Activated T-cell treated with anti-CD3 and anti-CD28 coated beads, Interleukin-2, amount 50 U/mL, for 24 hours (primary cell): Measurements from ENCODE around the gene SYTL1.

ENCODE experiments used
- DNase-seq: peaks from one replicate; pipeline ENCODE4 v3.0.0-alpha.2; 2020
- H3K27ac Mint-ChIP-seq: 2 replicates; pipeline ENCODE4 v1.8.0; 2020; ENCODE audit warnings: mild to moderate bottlenecking, mixed read lengths
- H3K27me3 Mint-ChIP-seq: 2 replicates; pipeline ENCODE4 v1.8.0; 2020; ENCODE audit warnings: mixed read lengths
- H3K36me3 Mint-ChIP-seq: 2 replicates; pipeline ENCODE4 v1.8.0; 2020; ENCODE audit warnings: low read depth, mixed read lengths
- H3K4me1 Mint-ChIP-seq: 2 replicates; pipeline ENCODE4 v1.8.0; 2020; ENCODE audit warnings: low read depth, mixed read lengths
- H3K4me3 Mint-ChIP-seq: 2 replicates; pipeline ENCODE4 v1.8.0; 2020; ENCODE audit warnings: mild to moderate bottlenecking, moderate library complexity, mixed read lengths
- H3K9me3 Mint-ChIP-seq: 2 replicates; pipeline ENCODE4 v1.8.0; 2020; ENCODE audit warnings: mixed read lengths

SYTL1 gene

DNA sequence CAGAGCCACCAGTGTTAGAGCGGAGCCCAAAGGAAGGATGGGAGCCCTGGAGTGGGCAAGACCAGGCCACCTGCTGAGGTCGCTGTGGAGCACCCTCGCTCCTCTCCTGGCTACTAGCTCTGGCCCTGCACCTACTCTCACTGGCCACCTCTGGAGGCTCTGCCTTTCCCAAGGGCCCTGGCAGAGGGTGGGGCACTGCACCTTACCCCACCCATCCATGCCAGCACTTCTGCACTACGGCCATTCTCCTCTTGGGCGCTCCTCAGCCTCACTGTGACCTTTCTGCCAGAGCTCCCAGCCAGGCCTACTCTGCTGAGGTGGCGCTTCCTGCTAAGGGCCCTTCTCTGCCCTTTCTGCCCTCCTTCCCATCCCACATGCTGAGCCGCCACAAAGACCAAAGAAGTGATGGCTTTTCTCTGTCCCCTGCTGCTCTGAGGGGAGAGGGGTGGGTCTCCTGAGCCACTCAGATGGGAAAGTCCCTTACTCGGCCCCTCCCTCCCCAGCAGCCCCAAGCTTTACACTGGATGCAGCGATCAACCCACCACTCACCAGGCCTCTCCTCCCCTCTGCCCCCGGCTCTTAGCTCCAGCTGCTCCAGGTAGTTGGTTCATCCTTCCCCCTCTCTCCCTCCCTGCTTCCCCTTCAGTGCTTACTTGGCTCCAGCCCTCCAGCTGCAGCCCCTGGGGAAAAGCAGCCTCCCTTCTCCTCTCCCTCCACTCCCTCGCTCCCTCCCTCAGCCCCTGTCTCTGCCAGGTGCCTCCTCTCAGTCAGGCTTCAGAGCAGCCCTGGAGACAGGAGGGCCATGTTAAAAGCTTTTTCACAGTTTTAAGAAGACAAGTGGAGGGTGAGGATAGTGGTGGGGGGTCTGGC is 34.7 kb upstream of the SYTL1 start:
- Mint-ChIP-seq H3K27ac (peak overlapping the region; percentile 29), H3K36me3 (peaks cover 9% of the 10 kb centered on the region), H3K4me1 (no peaks in the 10 kb centered on the region), H3K27me3 (no peaks in the 10 kb centered on the region), H3K9me3 (no peaks in the 10 kb centered on the region), H3K4me3 (no peak overlapping the region)
- no peak for DNase-seq

DNA sequence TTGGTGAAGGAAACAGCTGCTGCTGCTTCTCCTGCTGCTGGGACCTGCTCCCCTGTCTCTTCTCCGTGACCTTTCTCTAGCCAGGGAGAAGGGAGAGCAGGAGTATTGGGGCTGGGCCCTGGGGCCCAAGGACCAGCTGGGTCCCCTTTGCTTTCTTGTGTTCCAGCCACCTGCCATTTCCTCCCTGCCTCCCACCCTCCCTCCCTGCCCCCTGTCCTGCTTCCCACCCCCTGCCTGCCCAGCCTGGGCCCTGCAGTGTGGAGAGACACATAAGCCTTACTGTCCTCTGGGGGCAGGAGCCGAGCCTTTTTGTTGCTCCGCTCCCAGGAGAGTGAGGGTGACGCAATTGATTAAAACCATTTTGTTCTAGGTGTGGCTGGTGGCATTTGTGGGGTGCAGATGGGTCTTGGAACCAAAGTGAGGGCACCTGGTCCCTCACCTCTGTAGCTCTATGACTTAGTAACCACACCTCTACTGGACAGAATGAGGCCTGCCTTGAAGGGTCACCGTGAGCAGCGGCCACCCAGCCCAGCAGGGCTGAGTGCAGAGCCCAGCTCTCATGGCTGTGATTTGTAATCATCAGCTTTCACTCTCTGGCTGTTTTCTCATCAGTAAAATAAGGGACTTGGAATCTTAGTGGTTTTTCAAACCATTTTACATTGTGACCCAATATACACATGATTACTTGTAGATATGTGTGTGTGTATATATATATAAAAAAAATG is 33.8 kb upstream of the SYTL1 start:
- no peak for DNase-seq
- Mint-ChIP-seq H3K36me3 (peaks cover 5% of the 10 kb centered on the region), H3K27ac (no peak overlapping the region), H3K4me3 (no peak overlapping the region), H3K4me1 (no peaks in the 10 kb centered on the region), H3K27me3 (no peaks in the 10 kb centered on the region), H3K9me3 (no peaks in the 10 kb centered on the region)

DNA sequence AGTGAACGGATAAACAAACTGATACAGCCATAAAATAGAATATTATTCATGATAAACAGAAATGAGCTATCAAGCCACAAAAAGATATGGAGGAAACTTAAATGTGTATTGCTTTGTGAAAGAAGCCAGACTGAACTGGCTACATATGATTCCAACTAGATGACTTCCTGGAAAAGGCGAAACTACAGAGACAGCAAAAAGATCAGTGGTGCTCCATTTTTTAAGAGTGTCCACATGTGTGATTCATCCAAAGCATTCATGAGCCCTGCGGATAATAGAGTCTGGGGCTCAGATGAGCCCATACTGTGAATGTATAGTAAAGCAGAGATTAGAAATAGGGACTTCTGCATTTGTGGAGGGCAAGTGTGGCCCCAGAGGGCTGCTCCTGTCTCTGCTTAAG is 27.7 kb upstream of the SYTL1 start:
- no peaks in the 10 kb centered on the region for H3K9me3 Mint-ChIP-seq
- no peaks in the 10 kb centered on the region for H3K4me1 Mint-ChIP-seq
- H3K4me3 Mint-ChIP-seq: no peak overlapping the region
- no peaks in the 10 kb centered on the region for H3K36me3 Mint-ChIP-seq
- H3K27ac Mint-ChIP-seq: no peak overlapping the region
- no peak for DNase-seq
- no peaks in the 10 kb centered on the region for H3K27me3 Mint-ChIP-seq

DNA sequence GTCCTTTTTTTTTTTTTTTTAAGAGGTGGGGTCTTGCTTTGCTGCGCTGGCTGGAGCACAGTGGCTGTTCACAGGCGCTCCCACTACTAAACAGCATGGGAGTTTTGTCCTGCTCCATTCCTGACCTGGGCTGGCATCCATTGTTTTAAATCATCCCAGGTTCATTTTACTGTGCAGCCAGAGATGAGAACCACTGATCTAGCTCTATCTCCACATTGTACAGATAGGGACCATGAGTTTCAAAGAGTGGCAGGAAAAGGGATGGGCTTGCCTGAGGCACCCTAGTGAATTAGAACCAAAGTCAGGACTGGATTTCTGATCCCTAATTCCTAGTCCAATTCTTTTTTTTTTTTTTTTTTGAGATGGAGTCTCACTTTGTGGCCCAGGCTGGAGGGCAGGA is 27.1 kb upstream of the SYTL1 start:
- Mint-ChIP-seq H3K27ac (no peak overlapping the region), H3K4me1 (no peaks in the 10 kb centered on the region), H3K9me3 (no peaks in the 10 kb centered on the region), H3K36me3 (no peaks in the 10 kb centered on the region), H3K4me3 (no peak overlapping the region), H3K27me3 (no peaks in the 10 kb centered on the region)
- no peak for DNase-seq

DNA sequence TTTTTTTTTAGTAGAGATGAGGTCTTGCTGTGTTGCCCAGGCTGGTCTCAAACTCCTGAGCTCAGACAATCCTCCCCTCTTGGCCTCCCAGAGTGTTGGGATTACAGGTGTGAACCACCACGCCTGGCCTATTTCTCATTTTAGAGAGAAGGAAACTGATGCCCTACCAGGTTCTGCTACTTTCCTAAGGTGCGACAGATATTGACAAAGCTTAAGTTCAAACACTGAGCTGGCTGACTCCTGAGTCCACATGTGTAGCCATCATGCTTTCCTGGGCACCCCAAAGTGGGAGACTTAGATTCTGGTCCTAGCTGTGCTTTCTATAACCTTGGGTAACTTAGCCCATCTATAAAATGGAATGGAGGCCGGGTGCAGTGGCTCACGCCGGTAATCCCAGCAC is 25.0 kb upstream of the SYTL1 start:
- Mint-ChIP-seq H3K4me3 (no peak overlapping the region), H3K27ac (no peak overlapping the region), H3K9me3 (no peaks in the 10 kb centered on the region), H3K4me1 (peaks cover 6% of the 10 kb centered on the region), H3K27me3 (no peaks in the 10 kb centered on the region), H3K36me3 (no peaks in the 10 kb centered on the region)
- no peak for DNase-seq

DNA sequence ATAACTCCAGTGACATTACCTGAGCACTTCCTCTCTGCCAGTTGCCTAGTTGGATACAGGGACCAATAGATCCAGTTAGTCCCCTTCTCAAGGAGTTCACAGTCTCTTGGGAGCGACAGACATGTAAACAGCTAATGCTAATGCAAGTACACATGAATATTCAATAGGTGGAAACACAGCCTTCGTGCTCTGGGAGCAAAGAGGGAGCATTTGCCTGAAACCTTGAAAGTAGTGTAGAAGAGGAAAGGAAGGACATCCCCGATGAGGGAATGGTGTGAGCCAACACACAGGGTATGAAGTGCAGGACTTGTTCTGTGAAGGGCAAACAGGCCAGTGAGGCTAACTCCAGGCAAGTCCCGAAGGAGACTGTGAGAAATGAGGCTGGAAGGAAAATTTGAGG is 23.7 kb upstream of the SYTL1 start:
- no peaks in the 10 kb centered on the region for H3K9me3 Mint-ChIP-seq
- DNase-seq: no peak
- peaks cover 10% of the 10 kb centered on the region for H3K36me3 Mint-ChIP-seq
- H3K27ac Mint-ChIP-seq: no peak overlapping the region
- H3K4me3 Mint-ChIP-seq: no peak overlapping the region
- H3K27me3 Mint-ChIP-seq: no peaks in the 10 kb centered on the region
- peaks cover 7% of the 10 kb centered on the region for H3K4me1 Mint-ChIP-seq

DNA sequence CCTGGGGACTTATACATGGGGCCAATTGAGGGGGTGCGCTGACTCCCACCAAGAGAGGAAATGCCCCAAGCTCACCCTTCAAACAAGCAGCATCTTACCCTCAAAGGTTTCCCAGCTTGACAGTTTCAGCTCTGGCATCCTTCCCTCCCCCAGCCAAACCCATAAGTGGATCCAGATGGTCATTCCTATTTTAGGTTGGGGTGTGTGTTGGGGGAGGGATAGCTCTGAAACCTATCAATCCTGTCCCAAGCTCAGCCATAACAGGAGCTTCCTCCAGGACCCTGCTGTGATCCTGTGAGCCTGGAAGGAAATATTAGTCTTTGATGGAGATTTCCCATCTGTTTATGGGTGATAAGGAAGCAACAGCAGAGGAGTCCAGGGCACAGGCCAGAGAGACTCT is 23.2 kb upstream of the SYTL1 start:
- Mint-ChIP-seq H3K4me1 (peaks cover 12% of the 10 kb centered on the region), H3K36me3 (peaks cover 15% of the 10 kb centered on the region), H3K4me3 (no peak overlapping the region), H3K27me3 (no peaks in the 10 kb centered on the region), H3K9me3 (no peaks in the 10 kb centered on the region), H3K27ac (no peak overlapping the region)
- DNase-seq: no peak

DNA sequence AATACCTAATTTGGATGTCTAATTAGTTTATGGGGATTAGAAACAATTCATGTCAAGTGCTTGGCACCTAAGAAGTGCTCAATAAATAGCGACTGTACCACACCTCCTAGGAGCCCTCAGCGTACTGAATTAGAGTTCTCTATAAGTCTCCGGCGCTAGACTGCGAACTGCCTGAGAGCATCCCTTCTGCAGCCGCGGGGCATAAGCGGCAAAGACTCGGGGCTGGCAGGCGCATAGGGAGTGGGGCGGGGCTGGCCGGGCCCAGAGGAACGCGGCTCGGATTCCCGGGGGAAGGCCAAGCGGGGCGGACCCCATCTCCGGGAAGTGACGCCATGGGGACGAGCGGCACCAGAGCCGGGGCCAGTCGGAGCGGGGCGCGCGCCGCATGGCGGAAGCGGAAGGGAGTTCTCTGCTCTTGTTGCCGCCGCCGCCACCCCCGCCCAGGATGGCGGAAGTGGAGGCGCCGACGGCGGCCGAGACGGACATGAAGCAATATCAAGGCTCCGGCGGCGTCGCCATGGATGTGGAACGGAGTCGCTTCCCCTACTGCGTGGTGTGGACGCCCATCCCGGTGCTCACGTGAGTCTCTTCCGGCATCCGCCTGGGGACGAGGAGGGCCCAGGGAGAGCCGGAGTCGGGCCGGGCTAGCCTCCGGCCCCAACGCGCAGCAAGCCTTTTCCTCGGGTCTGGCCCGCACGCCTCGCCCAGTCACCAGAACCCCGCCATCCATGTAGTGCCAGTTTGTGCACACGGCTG is 19.8 kb upstream of the SYTL1 start, which contains the start of gene TMEM222:
Gene TMEM222, plus strand, starts transcription at position 351 of the 756 bp plus-strand sequence. Its CDS starts 35 bp downstream, at position 386.
- H3K27ac Mint-ChIP-seq: peak within 1 kb of the TSS; percentile 97
- H3K27me3 Mint-ChIP-seq: no peaks in the 10 kb centered on the region
- peak; percentile 98 for DNase-seq
- peaks cover 46% of the 10 kb centered on the region for H3K4me1 Mint-ChIP-seq
- H3K36me3 Mint-ChIP-seq: peaks cover 49% of the 10 kb centered on the region
- no peaks in the 10 kb centered on the region for H3K9me3 Mint-ChIP-seq
- H3K4me3 Mint-ChIP-seq: peak within 1 kb of the TSS; percentile 97

DNA sequence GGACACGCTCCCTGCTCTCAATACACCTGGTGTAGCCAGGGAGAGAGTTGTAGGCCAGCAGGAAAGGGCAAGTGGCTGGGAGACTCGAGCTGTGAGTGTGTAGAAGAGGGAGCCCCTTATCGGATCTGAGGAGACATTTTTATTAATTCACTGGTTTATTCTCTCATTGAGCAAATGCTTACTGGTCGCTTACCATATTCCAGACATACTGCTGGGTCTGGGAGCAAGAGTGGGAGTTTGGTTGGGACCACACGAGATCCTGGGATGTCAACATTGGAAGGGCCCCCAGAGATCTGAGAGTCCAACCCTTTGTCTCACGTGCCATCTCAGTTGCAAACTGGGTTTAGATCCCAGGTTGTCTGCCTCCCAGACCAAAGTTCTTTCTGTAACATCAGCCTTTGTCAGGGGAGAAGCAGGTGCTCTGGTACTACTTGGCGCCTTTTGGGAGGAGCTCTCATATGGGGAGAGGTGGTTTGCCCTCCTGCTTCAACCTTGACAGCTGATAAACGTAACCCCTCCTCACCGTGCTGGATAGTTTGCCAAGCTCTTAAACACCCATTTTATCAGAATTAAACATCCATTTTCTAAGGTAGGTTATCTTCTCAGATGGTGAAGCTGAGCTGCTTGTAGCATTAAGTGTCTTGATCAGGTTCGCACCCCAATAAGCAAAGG is 19.1 kb upstream of the SYTL1 start:
- Mint-ChIP-seq H3K36me3 (peaks cover 53% of the 10 kb centered on the region), H3K9me3 (no peaks in the 10 kb centered on the region), H3K27me3 (no peaks in the 10 kb centered on the region), H3K27ac (peak overlapping the region; percentile 97), H3K4me3 (peak overlapping the region; percentile 97), H3K4me1 (peaks cover 49% of the 10 kb centered on the region)
- no peak for DNase-seq

DNA sequence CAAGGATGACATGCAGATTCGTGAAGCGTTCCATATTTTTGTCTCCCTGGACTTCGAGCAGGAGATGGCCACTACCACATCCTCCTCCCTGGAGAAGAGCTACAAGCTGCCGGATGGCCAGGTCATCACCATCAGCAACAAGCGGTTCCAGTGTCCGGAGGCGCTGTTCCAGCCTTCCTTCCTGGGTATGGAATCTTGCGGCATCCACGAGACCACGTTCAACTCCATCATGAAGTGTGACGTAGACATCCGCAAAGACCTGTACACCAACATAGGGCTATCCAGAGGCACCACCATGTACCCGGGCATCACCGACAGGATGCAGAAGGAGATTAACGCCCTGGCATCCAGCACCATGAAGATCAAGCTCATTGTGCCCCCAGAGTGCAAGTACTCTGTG is 16.5 kb upstream of the SYTL1 start:
- Mint-ChIP-seq H3K27ac (peak overlapping the region; percentile 97), H3K4me3 (no peak overlapping the region)

DNA sequence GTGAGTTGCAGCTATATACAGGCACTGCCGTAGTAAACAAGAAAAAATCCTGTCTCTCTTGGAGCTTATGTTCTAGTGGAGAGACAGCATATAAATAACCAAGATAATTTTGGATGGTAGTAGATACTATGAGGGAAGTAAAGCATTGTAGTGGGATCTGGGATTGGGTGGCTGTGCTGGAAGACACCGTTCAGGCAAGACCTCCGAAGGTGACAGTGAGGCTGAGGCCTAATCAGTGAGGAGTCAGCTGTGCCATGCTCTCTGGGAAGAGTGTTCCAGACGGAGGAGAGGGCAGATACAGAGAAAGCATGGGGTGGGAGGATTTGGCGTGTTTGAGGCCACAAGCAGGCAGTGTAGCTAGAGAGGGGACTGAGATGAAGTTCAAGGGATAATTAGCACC is 13.9 kb upstream of the SYTL1 start:
- H3K4me1 Mint-ChIP-seq: peaks cover 72% of the 10 kb centered on the region
- no peak overlapping the region for H3K4me3 Mint-ChIP-seq
- peaks cover 91% of the 10 kb centered on the region for H3K36me3 Mint-ChIP-seq
- peak overlapping the region; percentile 40 for H3K27ac Mint-ChIP-seq
- DNase-seq: no peak
- H3K27me3 Mint-ChIP-seq: no peaks in the 10 kb centered on the region
- no peaks in the 10 kb centered on the region for H3K9me3 Mint-ChIP-seq

More for the DNA sequence above, 16.5 kb upstream of the SYTL1 start:
- H3K4me1 Mint-ChIP-seq: peaks cover 66% of the 10 kb centered on the region
- H3K36me3 Mint-ChIP-seq: peaks cover 73% of the 10 kb centered on the region
- no peak for DNase-seq
- H3K27me3 Mint-ChIP-seq: no peaks in the 10 kb centered on the region
- H3K9me3 Mint-ChIP-seq: no peaks in the 10 kb centered on the region

DNA sequence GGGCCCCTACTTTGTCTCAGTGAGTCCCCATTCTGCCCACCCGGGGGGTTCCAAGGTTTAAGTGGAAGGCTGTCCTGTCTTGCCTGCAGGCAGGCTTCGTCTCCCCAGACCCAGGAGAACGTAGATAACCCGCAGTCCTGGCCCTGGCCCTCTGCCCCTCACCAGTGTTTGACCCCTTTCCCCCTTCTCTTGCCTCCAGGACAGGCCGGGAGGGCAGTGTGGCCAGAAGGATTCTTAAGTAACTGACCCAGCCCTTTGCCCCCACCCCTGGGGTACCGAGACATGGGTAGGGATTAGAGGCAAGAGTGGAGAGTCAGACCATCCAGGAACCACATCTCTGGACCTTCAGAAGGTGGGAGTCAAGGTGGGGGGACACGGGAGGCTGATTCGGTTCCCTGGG is 11.0 kb upstream of the SYTL1 start:
- no peaks in the 10 kb centered on the region for H3K27me3 Mint-ChIP-seq
- H3K4me1 Mint-ChIP-seq: peaks cover 45% of the 10 kb centered on the region
- H3K4me3 Mint-ChIP-seq: no peak overlapping the region
- peaks cover 91% of the 10 kb centered on the region for H3K36me3 Mint-ChIP-seq
- DNase-seq: no peak
- H3K9me3 Mint-ChIP-seq: no peaks in the 10 kb centered on the region
- H3K27ac Mint-ChIP-seq: peak overlapping the region; percentile 68

DNA sequence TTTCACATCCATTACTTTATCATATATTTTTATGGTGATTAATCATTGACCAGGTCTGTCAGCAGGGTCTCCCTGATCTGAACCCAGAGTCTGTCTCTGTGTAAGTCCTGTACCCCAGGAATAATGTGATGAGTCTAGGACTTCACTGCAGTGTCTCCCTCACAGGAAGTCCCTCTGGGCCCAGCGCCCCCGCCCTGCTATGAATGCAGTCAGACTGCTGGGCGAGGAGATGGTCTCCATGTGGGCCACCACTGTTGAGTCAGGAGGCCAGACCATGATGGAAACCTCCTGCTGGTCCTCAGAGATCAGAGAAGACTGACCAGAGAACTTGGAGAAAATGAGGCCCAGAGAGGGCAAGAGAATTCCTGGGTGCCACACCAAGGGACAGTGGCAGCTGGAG is 10.4 kb upstream of the SYTL1 start:
- DNase-seq: no peak
- Mint-ChIP-seq H3K4me1 (peaks cover 38% of the 10 kb centered on the region), H3K9me3 (no peaks in the 10 kb centered on the region), H3K27ac (peak overlapping the region; percentile 68), H3K27me3 (no peaks in the 10 kb centered on the region), H3K36me3 (peaks cover 91% of the 10 kb centered on the region), H3K4me3 (no peak overlapping the region)

DNA sequence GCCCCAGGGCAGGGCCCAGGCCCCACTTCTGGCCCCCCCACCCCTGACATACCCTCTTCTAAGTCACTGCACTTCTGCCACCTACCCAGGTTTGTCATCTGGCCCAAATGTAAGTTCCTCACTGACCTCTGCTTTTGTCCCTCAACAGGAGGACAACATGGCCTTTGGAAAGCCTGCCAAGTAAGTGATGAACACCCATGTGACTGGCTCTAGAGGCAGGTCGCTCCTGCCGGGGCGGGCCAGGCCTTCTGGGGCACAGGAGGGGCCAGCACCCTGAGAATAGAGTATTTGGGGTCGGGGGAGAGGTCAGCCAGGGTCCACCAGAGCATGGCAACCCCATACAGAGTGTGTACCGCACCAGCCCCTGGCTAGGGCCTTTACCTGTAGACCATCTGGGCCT is 9.9 kb upstream of the SYTL1 start:
- Mint-ChIP-seq H3K27me3 (no peaks in the 10 kb centered on the region), H3K4me1 (peaks cover 34% of the 10 kb centered on the region), H3K9me3 (no peaks in the 10 kb centered on the region), H3K4me3 (no peak overlapping the region), H3K27ac (peak overlapping the region; percentile 57), H3K36me3 (peaks cover 91% of the 10 kb centered on the region)
- no peak for DNase-seq
